GM12864 (cell line): ENCODE measurements around the gene ALKBH8.
"Not testable (repeated sequence)": the region's sequence is repeated elsewhere in the genome, so short reads cannot be mapped to it uniquely, and the experiment has no call there.

Source experiments
- DNase-seq: peaks from one replicate; pipeline ENCODE4 v3.0.0-alpha.2; 2011; ENCODE audit warnings: low read depth
- H3K4me3 ChIP-seq: 2 replicates; pipeline ENCODE4 v1.5.1; 2011; ENCODE audit warnings: mild to moderate bottlenecking, low read depth, low read length, control low read depth
- CTCF ChIP-seq: IDR thresholded peaks from 2 replicates; pipeline ENCODE4 v1.5.1; 2011; ENCODE audit warnings: low read depth, mild to moderate bottlenecking, moderate library complexity, low read length, control low read depth, inconsistent platforms; ENCODE audit errors: missing control alignments

The ALKBH8 gene

GRCh38 chr11:107545101-107545514 lies 20.4 kb downstream of the ALKBH8 start:
- no peak overlapping the region for H3K4me3 ChIP-seq
- TF ChIP-seq CTCF = no peak
- DNase-seq = no peak

- TF ChIP-seq CTCF = no peak
- DNase-seq = no peak
- no peak overlapping the region for H3K4me3 ChIP-seq
Observed at GRCh38 chr11:107538821-107539220, 26.7 kb downstream of the ALKBH8 start.

- TF ChIP-seq CTCF = no peak
- DNase-seq = no peak
- H3K4me3 ChIP-seq = no peak overlapping the region
Observed at GRCh38 chr11:107538239-107538638, 27.3 kb downstream of the ALKBH8 start.

GRCh38 chr11:107537155-107537554 lies 28.4 kb downstream of the ALKBH8 start:
- DNase-seq, H3K4me3 ChIP-seq: not testable (repeated sequence)

GRCh38 chr11:107526197-107526596 lies 39.3 kb downstream of the ALKBH8 start:
- no peak overlapping the region for H3K4me3 ChIP-seq
- no peak for DNase-seq
- no peak for TF ChIP-seq CTCF

- no peak overlapping the region for H3K4me3 ChIP-seq
- no peak for DNase-seq
- no peak for TF ChIP-seq CTCF
Observed at GRCh38 chr11:107508858-107509244, 56.7 kb downstream of the ALKBH8 start.

GRCh38 chr11:107508201-107508857 lies 57.2 kb downstream of the ALKBH8 start:
- DNase-seq = no peak
- no peak overlapping the region for H3K4me3 ChIP-seq
- TF ChIP-seq CTCF = no peak
